ENCODE measurements around the gene P2RX5. TPM values are rescaled to one million over a fixed set of nuclear protein-coding genes. Genes with fewer than 3 reads are reported as not detected.

The P2RX5 gene
- total RNA-seq, 1 donor from 2014 or later: 0.51 TPM

Other genes starting within 250 kb of the P2RX5 start
- under 0.01 and 0.23 TPM in 2 replicates for gene SPATA22, start 224.3 kb downstream of the P2RX5 start, total RNA-seq
- gene ASPA, start 220.2 kb downstream of the P2RX5 start, total RNA-seq: not detected in 2 replicates
- gene TRPV3, start 138.3 kb downstream of the P2RX5 start, total RNA-seq: not detected in 2 replicates
- gene TRPV1, start 86.7 kb downstream of the P2RX5 start, total RNA-seq: 0.84 and 1.5 TPM in 2 replicates
- gene SHPK, start 59.9 kb downstream of the P2RX5 start, total RNA-seq: 21.8 and 29.0 TPM in 2 replicates
- 28.2 and 37.8 TPM in 2 replicates for gene CTNS, start 59.4 kb downstream of the P2RX5 start, total RNA-seq
- gene TAX1BP3, start 27.6 kb downstream of the P2RX5 start, total RNA-seq: 224 and 238 TPM in 2 replicates
- gene EMC6, start 27.3 kb downstream of the P2RX5 start, total RNA-seq: 11.4 and 14.6 TPM in 2 replicates
- 4.3 and 14.3 TPM in 2 replicates for gene HASPIN, start 27.7 kb upstream of the P2RX5 start, total RNA-seq
- gene ITGAE, start 105.0 kb upstream of the P2RX5 start, total RNA-seq: 7.3 and 15.7 TPM in 2 replicates
- 20.9 and 23.8 TPM in 2 replicates for gene NCBP3, start 150.1 kb upstream of the P2RX5 start, total RNA-seq
- 0.79 and 2.2 TPM in 2 replicates for gene CAMKK1, start 196.9 kb upstream of the P2RX5 start, total RNA-seq
- not detected in 2 replicates for gene P2RX1, start 220.3 kb upstream of the P2RX5 start, total RNA-seq